ENCODE measurements around the gene KRTAP10-9. TPM values are rescaled to one million over a fixed set of nuclear protein-coding genes. Genes with fewer than 3 reads are reported as not detected.

KRTAP10-9 gene
- total and polyA plus RNA-seq, 10 donors: not detected

DNA sequence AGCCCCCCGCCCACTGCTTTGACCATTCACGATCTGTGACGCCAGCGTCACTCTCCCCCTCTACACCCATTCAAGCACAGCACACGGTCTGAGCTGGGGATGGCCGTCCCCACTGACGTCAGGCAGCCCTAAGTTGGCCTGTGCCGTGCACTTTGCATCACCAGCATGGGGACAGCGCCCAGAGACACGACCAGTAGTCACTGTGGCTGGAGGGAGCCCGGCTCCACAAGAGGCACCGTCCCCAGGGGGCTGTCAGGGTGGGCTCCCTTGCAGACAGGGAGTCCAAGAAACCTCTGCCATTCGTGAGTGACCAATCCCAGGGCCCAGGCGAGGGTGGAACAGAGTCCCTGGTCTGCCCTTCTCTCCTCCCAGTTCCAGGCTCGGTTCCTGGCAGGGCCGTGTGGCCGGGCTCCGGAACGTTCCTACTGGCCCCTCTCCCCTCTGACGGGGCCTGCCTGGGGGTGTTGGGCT, 12.7 kb upstream of the KRTAP10-9 start:
- intact Hi-C loops (cut with DNase I; ENCODE audit: low total_unique reads): no loop called here
- Histone ChIP-seq H3K27ac (no peak overlapping the region), H3K4me3 (no peak overlapping the region), H3K9me3 (peaks cover 0 to 31% (median 29%) of the 10 kb centered on the region in 8 donors), H3K4me1 (peaks cover 0 to 11% (median 4%) of the 10 kb centered on the region in 6 donors), H3K36me3 (no peaks in the 10 kb centered on the region), H3K27me3 (replicated peaks in 1 of 7) (peaks cover 0 to 41% (median 0%) of the 10 kb centered on the region in 7 donors)
- no peak for DNase-seq
- TF ChIP-seq POLR2AphosphoS5 (IDR thresholded peaks at IDR 0.05) (no peak), POLR2A (IDR thresholded peaks at IDR 0.05) (no peak)
- WGBS, 5 donors: 83 to 88% (median 85%) methylated on average over 19 to 20 of the region's 20 CpGs

DNA sequence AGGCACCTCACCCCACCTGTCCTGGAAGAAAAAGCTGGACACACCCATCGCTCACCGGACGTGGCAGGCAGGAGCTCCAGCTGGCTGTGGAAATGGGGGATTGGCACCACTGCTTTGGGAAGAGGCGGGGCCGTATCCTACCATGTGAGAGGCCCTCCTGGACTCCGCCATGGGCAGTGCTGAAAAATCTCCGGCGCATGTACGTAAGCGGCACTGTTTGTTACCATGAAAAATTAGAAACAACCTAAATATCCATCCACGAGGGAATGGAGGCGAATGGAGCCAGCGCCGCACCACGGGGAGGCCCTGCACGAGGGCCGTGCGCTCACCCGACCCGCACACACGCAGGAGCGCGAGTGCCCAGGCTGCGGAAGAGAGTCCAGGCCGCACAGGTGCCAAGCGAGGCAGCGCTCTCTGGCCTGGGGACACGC, 11.9 kb upstream of the KRTAP10-9 start:
- Histone ChIP-seq H3K4me1 (peaks cover 0 to 18% (median 5%) of the 10 kb centered on the region in 6 donors), H3K27me3 (replicated peaks in 1 of 7) (peaks cover 0 to 41% (median 0%) of the 10 kb centered on the region in 7 donors), H3K27ac (no peak overlapping the region), H3K36me3 (no peaks in the 10 kb centered on the region), H3K4me3 (no peak overlapping the region), H3K9me3 (peaks cover 0 to 30% (median 27%) of the 10 kb centered on the region in 8 donors)
- WGBS, 5 donors: 90 to 94% (median 91%) methylated on average over 28 of the region's 28 CpGs
- TF ChIP-seq, protein P1, sequence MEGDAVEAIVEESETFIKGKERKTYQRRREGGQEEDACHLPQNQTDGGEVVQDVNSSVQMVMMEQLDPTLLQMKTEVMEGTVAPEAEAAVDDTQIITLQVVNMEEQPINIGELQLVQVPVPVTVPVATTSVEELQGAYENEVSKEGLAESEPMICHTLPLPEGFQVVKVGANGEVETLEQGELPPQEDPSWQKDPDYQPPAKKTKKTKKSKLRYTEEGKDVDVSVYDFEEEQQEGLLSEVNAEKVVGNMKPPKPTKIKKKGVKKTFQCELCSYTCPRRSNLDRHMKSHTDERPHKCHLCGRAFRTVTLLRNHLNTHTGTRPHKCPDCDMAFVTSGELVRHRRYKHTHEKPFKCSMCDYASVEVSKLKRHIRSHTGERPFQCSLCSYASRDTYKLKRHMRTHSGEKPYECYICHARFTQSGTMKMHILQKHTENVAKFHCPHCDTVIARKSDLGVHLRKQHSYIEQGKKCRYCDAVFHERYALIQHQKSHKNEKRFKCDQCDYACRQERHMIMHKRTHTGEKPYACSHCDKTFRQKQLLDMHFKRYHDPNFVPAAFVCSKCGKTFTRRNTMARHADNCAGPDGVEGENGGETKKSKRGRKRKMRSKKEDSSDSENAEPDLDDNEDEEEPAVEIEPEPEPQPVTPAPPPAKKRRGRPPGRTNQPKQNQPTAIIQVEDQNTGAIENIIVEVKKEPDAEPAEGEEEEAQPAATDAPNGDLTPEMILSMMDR (IDR thresholded peaks at IDR 0.05 in 8 of 11, conservative IDR thresholded peaks at IDR 0.05 in 3 of 11): no peak
- TF ChIP-seq POLR2AphosphoS5 (IDR thresholded peaks at IDR 0.05) (no peak), POLR2A (IDR thresholded peaks at IDR 0.05) (no peak)
- DNase-seq: no peak
- intact Hi-C loops (cut with DNase I; ENCODE audit: low total_unique reads): no loop called here

DNA sequence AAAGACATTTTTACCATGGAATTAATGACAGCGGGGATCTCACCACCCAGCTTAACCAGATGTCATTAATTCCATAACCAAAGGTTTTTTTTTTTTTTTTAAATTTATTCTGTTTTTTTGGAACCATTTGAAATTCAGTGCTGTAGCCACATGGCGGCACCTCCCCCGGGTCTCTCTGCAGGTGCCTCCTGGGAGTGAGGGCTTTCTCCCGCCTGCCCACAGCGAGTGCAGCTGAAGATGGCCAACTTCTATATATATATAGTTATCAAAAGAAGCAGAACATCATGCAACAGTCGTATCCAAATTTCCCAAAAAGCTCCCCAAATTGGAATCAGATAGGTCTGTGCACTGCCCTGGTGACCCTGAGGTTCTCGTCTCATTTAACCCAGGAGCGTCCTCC, 11.4 kb upstream of the KRTAP10-9 start:
- peaks cover 0 to 41% (median 0%) of the 10 kb centered on the region in 7 donors for H3K27me3 ChIP-seq (replicated peaks in 1 of 7)
- H3K36me3 ChIP-seq: no peaks in the 10 kb centered on the region
- DNase-seq: no peak
- intact Hi-C loops (cut with DNase I; ENCODE audit: low total_unique reads): no loop called here
- H3K4me3 ChIP-seq: no peak overlapping the region
- H3K9me3 ChIP-seq: peaks cover 0 to 30% (median 27%) of the 10 kb centered on the region in 8 donors
- TF ChIP-seq POLR2AphosphoS5 (IDR thresholded peaks at IDR 0.05) (no peak), POLR2A (IDR thresholded peaks at IDR 0.05) (no peak)
- TF ChIP-seq, protein P1 (IDR thresholded peaks at IDR 0.05 in 8 of 11, conservative IDR thresholded peaks at IDR 0.05 in 3 of 11): no peak
- H3K27ac ChIP-seq: no peak overlapping the region
- peaks cover 0 to 18% (median 5%) of the 10 kb centered on the region in 6 donors for H3K4me1 ChIP-seq
- WGBS, 5 donors: 77 to 85% (median 83%) methylated on average over 8 of the region's 8 CpGs

DNA sequence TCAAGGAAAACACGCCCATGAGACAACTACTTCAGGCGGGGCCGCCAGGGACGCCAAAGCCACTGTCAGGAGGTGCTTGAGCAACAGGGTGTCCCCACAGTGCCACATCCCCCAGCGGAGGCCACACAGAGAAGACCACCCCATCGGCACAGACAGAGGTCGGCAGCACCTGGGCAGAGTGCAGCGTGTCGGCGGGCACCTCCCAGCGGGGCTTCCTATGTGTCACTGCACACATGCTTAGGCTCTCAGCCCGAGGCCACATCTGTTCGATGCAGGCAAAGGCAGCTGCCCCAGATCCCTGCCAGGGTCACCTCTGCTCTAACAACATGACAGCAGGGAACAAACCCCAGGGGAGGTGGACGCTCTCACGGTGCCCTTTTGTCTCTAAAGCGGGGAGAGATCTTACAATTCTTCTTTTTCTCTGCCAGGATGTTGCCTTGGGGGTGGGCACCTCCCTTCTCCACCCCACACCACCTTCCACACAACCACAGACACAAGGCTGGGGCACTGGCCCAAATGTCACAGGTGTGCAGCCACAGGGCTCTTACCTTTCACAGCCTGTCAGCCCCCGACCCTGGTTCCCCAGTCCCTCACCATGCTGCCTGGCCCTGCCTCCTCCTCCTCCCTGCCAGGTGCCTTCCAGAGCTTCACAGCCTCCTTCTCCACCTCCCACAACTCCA, 10.8 kb upstream of the KRTAP10-9 start:
- Histone ChIP-seq H3K27me3 (replicated peaks in 1 of 7) (peaks cover 0 to 41% (median 0%) of the 10 kb centered on the region in 7 donors), H3K9me3 (peaks cover 0 to 28% (median 26%) of the 10 kb centered on the region in 8 donors), H3K4me3 (no peak overlapping the region), H3K36me3 (no peaks in the 10 kb centered on the region), H3K27ac (no peak overlapping the region), H3K4me1 (peaks cover 0 to 18% (median 5%) of the 10 kb centered on the region in 6 donors)
- DNase-seq: peak; percentile 64
- WGBS, 5 donors: 75 to 84% (median 81%) methylated on average over 12 to 17 of the region's 17 CpGs
- intact Hi-C loops (cut with DNase I; ENCODE audit: low total_unique reads): no loop called here
- TF ChIP-seq POLR2A (IDR thresholded peaks at IDR 0.05) (no peak), POLR2AphosphoS5 (IDR thresholded peaks at IDR 0.05) (no peak)

DNA sequence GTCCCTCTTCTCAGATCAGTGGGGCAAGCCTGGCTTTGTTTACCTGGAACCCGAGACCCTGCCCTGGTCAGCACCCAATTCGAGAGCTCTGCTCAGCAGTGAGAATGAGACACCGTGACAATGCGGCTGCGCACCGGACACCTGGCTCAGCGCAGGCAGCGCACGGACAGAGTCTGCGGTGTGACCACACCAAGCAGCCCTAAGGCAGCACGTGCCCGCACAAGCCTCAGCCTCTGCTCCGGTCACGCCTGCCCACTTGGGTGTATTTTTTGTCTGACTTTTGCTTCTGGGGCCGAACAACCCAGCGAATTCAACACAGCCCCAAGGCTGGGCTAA, 10.3 kb upstream of the KRTAP10-9 start:
- no peak overlapping the region for H3K4me3 ChIP-seq
- H3K4me1 ChIP-seq: peaks cover 0 to 18% (median 5%) of the 10 kb centered on the region in 6 donors
- DNase-seq: no peak
- H3K9me3 ChIP-seq: peaks cover 0 to 28% (median 22%) of the 10 kb centered on the region in 8 donors
- 86 to 93% (median 86%) methylated on average over 16 of the region's 16 CpGs for WGBS, 5 donors
- no peaks in the 10 kb centered on the region for H3K36me3 ChIP-seq
- H3K27ac ChIP-seq: no peak overlapping the region
- peaks cover 0 to 41% (median 0%) of the 10 kb centered on the region in 7 donors for H3K27me3 ChIP-seq (replicated peaks in 1 of 7)
- intact Hi-C loops (cut with DNase I; ENCODE audit: low total_unique reads): no loop called here
- no peak for TF ChIP-seq POLR2AphosphoS5 (IDR thresholded peaks at IDR 0.05)
- TF ChIP-seq POLR2A (IDR thresholded peaks at IDR 0.05): no peak
- TF ChIP-seq, protein P1 (IDR thresholded peaks at IDR 0.05 in 8 of 11, conservative IDR thresholded peaks at IDR 0.05 in 3 of 11): no peak
